ENCODE measurements around the gene CES2.

The CES2 gene

DNA sequence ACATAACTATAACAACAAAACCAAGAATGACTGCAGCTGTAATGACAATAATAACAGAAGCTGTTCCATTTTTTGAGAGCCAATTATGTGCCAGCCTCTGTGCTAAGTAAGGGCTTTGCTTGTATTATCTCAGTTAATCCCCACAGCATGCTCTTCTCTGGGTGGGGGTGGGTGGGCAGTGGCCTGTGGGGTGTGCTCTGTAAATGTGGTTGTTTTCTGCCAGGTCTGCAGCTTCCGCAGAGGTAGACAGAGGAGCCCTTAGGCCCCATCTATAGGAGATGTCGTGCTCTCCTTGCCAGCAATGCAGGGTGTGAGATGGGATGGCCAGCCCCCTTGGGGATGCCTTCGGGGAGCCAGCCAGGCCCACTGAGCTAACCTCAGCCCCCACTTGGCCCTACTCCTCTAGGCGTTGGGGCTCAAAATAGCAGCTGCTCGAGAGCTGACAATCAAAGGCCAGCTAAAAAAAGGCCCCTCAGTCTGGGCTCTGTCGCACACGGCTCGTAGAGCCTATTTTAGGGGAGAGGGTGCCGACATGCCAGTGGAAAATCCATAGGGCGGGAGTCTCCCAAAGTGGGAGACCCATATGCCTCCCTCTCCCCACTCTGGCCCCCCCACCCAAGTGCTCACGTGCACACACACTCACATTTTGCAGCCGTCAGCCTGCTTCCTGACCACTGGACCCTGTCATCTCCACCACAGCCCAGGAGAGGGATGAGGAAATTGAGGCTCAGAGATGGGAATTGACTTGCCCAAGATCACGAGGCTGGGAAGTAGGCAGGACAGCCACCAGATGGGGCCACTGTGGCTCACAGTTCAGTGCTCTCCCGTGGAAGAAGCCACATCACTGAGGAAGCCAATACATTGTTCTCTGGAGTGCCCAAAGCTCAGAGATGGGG is 32.4 kb upstream of the CES2 start:
- DNase-seq (ENCODE audit: low read depth in 1 of 2, low spot score in 1 of 2), result no peak

DNA sequence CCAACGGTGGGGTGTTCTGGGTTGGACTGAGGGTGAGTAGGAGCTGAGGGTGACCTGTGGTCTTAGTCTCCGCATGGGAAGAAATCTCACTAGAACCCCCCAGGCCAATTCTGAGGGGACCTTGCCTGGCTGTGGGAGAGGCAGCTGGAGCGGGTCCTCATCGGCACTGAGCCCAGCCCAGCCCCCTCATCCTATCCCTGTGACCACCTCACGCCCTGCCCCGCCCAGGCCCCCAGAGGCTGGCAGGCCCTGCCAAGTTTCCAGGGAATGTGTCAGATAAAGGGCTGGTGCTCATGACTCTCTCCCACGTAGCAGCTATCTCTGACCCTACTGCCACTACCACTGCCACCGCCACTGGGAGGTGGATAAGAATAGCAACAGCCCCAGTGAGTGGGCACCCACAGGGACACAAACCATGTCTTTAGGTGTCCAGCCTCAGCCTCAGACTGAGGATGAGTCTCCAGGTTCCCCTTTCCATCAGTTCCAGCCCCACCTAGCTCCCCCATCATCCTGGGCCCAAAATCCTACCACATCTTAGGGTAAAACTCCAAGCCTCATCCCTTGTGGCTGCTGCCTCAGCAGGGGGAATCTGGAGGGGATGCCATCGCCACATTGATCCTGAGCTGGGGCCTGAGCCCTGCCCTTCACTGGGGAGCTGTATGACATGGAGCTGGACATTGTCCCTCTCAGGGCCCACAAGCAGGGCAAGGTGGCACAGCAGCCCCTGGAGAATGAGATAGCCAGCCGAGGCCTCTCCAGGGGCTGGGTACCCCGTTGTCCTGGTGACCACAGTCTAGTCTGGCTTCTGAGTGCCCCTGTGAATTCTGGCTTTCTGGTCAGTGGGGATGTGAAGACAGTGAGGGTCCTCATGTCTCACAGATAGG is 31.5 kb upstream of the CES2 start:
- DNase-seq (ENCODE audit: low read depth in 1 of 2, low spot score in 1 of 2), result no peak

DNA sequence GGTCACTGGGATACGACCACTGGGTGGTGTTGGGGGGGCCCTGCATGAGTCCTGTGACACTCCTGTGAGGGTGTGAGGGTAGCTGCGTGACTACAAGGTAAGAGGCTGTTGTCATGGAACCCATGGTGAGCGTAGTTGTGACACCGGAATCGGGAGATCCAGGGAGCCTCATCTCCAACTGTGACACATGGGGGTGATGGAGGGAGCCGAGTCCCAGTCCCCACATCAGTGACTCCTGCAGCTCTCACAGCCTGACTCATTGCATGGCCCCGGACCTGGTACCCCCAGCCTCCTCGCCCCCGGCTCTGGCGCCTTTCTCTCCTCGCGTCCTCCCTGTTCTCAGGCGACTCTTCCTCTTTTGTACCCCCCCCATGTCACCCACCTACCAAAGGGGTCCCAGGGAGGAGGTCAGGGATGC is 30.9 kb upstream of the CES2 start:
- no peak for DNase-seq (ENCODE audit: low read depth in 1 of 2, low spot score in 1 of 2)

DNA sequence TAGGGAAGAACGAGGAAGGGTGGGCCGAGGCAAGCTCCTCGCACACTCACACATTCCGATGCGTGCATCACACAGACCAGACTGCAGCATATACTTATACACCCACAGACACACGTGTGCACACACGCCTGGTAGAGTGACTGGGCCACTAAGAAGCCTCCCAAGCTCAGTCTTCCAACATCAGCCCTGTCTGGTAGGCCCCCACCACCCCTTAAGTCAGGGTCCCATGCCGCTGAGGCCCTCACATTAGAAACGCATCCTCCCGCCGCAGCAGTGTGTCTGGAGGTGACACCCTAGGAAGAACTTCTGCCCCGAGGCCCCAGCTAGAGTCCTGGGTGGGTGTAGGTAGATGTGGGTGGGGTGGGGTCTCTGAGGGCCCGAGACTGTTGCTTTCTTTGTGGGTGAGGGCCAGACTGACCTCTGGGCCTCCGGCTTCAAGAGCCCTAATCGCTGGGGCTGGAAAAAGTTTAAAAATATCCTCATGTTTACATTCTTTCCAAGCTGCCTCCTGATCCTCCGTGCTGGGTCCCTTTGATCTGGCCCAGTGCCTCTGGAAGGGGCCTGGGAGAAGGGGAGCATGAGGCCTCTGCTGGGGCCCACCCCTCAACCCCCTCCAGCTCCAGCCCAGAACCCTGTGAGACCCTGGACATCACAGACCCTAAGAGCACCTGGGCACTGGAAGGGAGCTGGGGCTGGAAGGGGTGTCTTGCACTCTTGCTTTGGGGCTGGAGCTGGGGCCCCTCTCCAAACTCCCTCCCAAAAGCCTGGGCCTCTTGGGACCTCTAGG is 30.3 kb upstream of the CES2 start:
- DNase-seq (ENCODE audit: low read depth in 1 of 2, low spot score in 1 of 2), result no peak

DNA sequence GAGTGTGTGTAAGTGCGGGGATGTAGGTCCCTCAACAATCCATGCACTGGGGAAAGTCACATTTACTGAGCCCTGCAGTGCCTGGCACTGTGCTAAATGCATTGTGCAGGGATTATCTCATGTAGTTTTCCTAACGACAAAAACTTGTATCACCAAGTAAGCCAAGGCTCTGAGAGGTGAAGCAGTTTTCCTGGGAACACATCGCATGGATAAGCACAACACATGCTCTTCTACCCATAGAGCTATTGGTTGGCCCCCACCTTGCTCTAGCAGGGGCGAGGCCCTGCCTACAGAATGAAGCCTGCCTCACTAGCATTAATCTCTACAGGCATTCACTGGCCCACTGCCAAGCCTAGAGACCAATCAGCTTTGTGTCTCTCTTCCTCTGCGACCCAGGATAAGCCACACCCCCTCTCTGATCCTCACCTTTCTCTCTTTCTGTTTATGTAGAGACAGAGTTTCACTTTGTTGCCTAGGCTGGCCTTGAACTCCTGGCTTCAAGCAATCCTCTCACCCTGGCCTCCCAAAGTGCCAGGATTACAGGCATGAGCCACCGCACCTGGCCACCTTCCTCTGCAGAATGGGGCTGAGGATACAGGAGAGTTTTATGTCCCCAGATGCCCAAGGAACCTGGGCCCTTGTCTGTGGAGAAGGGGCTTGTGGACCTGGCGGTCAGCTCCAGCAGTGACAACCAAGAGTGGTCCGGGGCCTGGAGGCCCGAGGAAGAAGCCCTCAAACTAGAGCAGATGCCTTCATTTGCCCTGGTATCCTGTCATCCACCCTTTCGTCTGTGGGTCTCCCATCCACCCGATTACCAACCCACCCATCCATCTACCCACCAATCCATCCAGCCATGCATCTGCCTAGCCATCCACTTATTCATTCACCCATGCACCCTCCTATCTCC is 29.4 kb upstream of the CES2 start:
- no peak for DNase-seq (ENCODE audit: low read depth in 1 of 2, low spot score in 1 of 2)

DNA sequence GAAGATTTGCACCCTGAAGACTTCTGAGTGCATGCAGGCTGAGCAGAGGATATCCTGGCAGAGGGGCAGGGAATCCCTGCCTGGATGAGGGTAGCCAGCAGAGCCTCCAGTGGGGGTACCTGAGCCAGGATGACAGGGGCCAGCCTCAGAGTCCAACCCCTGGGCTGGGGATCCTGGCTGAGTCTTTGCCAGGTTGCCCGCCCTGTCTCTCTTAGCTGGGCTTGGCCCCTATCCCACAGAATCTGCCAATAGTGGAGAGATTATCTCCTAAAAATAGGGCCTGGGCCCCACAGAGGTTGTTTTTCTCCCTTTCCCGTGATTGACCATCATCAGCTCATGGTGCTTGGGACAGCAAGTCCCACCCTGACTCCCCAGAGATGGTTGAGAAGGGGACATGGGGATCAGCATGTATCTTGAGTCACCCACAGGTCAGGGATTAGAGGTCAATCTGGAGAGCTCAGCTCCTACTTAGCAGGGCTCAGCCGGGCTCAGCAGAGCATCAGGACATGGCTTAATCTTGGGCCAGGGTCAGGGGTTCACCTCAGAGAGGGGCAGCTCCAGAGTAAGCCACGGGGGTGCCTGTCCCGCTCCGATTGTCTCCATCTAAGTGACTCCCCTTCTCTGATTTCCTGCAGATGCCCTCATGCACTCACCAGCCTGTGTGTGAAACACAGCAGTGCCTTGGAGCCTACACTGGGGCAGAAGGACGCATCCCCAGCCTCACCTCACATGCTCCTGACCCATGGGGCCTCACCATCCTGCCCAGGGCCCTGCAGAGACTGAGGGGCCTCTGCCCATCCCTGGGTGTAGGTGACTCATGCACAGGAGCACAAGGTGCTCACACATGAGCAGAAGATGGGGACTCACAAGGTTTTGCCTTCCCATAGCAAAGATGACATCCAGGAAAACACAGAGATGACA is 28.1 kb upstream of the CES2 start:
- DNase-seq (ENCODE audit: low read depth in 1 of 2, low spot score in 1 of 2), result no peak

DNA sequence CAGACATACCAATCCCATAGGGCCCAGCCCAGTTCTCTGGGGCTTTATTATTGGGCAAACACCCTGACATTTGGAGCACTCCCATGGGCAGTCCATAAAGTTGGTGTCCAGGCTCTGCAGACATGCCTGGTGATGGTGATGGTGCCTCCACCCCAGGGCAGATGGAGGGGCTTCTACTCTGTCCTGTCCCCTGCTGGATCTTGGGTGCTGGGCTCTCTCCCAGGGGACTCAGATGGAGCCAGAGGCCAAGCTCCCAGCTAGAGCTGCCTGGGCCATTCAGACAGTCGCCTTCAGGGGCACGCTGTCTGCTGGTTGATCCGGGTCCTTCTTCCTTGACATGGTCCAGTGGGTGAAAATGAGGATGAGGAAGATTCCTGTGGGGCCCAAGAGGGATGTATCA is 27.2 kb upstream of the CES2 start:
- DNase-seq (ENCODE audit: low read depth in 1 of 2, low spot score in 1 of 2), result no peak

DNA sequence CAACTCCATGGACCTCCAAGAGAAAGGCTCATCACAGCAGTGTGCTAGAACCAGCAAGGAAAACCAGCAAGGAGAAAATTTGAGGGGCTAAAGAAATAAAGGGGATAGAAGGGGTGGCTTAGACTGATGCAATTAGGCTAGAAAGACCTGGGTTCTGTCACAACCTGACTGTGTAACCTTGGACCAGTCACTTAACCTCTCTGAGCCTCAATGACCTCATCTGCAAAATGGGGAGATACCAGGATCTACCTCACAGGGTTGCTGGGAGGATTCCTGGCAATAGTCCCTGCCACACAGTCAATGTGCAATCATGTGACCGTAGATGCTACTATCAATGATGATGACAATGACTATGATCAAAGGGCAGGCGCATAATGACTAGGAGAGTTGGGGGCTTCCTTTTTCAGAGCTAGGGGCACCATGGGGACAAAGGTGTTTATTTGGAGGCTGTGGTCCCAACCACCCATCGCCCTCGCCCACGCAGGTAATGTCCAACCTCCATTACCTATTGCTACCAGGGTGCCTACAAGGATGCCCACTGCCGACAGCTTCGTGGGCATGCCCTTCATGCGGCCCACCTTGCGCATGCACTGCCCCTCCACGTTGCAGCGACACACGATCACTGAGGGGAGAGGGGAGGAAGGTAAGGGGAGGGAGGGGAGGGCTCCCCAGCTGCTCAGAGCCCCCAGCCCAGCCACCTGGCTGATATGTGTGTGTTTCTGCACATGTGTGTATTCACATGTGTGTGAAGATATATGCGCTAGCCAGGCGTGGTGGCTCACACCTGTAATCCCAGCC is 26.4 kb upstream of the CES2 start:
- DNase-seq (ENCODE audit: low read depth in 1 of 2, low spot score in 1 of 2), result no peak

DNA sequence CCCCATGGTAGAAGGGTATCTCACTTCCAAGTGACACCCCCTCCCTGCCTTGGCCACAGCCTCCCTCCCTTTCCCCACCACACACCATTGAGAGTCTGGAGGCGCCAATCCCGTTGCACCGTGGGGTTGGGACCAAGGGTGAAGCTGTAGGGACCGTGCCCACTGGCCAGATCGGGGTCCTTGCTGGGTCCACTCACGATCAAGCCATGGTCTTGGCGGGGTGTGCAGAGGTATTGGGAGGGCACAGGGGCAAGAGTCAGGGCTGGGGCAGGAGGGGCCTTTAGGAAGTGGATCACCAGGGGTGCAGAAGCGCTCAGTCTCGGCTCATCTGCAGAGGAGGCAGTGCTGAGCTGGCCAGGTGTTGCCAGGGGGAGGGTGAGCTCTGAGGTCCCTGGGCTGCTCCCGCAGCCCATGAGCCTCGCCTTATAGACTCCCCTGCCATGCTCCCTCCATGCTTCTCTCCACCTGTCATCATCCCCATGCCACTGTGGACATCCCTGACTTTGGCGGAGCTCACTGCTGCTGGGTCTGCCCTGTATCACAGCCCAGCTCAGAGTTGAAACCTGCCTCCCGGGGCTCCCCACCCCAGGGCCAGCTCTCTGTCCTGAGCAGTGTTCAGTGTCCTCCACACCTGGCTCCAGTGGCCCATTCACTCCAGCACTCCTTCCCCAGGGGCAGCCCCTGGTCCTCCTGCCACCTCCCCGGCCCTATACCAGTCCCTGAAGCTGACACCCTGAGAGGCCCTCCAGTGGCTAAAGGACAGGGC is 25.0 kb upstream of the CES2 start:
- no peak for DNase-seq (ENCODE audit: low read depth in 1 of 2, low spot score in 1 of 2)

DNA sequence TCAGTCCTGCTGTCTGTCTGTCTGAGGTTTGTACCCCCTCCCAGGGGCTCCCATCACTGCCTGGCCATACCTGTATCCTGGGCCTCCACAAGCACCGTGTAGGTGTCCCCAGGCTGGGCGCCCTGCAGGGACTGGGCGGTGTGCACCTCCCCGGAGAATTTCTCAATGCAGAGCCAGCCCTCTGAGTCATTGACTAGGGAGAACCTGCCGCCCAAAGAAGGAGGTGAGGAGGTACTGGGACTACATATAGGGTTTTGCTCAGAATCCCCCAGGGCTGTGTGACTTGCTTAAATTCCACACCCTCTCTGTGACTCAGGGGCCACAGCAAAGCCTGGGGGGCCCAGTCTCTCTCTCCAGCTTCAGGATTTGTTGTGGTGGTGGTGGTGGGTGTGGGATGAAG is 24.2 kb upstream of the CES2 start:
- DNase-seq (ENCODE audit: low read depth in 1 of 2, low spot score in 1 of 2), result no peak

DNA sequence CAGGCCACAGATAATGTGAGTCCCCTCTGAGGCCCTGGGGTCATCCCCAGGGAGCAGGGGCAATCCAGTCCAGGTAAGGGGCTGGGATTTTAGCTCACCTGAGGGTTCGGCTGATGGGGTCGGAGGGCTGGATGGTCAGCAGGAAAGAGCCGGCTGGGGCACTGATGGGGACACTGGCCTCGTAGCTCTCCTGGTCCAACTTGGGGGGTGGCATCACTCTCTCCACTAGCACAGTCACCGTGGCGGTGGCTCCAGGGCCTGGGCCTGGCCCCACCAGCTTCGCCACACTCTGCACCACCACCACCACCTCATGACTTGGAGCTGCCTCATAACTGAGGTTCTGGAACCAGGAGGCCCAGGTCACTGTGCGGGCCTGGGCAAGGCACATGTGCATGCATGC is 23.5 kb upstream of the CES2 start:
- DNase-seq (ENCODE audit: low read depth in 1 of 2, low spot score in 1 of 2), result no peak

DNA sequence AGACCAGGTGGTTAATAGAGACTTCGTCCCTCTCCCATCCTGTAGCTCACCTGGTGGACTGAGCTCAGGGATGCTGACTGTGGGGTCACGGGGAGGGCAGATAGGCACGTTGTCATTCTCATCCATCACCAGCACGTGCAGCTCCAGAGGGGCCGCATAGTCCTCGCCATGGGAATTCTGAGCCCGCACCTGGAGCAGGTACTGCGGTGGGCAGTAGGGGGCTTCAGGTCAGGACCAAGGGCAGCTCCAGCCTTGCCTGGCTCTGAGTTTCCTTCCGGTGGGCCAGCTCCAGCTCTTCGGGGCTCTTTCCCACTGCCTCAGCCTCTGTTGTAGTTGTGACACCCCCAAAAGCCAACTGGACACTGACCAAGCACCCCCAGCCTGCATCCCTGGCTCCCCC is 22.2 kb upstream of the CES2 start:
- no peak for DNase-seq (ENCODE audit: low read depth in 1 of 2, low spot score in 1 of 2)

DNA sequence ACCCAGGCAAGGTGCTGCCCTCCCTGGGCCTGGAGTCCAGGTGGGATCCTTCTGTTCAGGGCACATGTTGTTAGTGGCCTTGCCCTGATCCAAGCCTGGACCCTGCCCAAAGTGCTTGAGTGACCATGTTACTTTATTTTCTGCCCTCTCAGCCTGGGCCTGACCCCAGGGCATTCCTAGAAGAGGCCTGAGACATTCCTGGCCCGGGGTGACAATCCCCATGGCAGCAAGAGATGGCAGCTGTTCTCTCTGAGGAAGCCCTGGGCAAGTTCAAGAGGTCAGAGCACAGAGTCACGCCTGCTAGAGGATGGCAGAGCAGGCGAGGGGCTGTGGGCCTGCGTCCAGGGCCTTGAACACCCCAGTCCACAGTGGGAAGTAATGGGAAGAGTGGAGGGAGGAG is 21.6 kb upstream of the CES2 start:
- DNase-seq (ENCODE audit: low read depth in 1 of 2, low spot score in 1 of 2), result no peak

DNA sequence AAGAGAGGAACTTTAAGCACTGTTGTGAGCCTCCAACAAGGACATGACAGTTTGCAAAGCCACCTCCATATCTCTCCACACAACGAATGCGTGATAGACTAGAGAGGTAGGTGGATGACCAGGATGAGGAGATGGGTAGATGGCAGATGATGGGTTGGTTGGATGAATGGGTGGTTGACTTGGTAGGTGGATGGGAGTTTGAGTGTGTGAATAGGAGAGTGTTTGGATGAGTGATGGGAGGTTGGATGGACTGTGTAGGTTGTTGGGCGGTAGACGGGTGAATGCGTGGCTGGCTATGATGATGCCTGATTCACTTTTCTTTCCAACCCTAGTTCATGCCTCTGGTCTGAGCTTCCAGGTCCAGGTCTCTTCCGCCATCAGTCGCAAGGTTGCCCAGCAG is 20.8 kb upstream of the CES2 start:
- no peak for DNase-seq (ENCODE audit: low read depth in 1 of 2, low spot score in 1 of 2)

DNA sequence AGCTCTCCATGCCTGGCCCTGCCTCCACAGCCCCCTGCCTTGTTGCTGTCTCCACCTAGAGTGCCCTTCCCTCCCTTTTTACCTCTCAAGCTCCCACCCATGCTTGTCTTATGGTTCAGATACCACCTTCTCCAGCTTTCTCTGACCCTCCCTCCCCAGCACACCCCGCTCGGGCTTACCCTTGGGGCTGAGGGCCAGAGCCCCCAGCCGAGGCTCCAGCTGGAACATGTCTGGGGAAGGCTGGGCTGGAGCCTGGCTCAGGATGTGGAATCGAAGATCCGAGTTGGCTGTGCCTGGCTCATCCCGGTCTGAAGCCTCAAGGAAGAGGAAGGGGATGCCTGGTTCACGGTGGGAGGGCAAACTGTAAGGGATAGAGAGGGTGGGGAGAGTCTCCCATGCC is 20.3 kb upstream of the CES2 start:
- no peak for DNase-seq (ENCODE audit: low read depth in 1 of 2, low spot score in 1 of 2)

DNA sequence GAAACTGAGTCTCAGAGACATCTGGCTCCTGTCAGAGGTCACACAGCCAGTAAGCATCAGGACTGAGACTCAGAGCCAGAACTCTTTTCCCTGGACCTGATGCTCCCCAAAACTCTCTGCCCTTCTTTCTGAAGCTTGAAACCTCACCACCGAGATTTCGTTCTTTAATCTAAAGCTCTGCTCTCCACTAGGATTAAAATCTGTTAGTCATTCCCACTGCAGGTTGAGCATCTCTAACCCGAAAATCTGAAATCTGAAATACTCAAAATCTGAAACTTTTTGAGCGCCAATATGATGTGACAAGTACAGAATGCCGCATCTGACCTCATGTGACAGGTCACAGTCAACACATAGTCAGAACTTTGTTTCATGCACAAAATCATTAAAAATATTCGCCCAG is 18.8 kb upstream of the CES2 start:
- DNase-seq (ENCODE audit: low read depth in 1 of 2, low spot score in 1 of 2), result no peak

DNA sequence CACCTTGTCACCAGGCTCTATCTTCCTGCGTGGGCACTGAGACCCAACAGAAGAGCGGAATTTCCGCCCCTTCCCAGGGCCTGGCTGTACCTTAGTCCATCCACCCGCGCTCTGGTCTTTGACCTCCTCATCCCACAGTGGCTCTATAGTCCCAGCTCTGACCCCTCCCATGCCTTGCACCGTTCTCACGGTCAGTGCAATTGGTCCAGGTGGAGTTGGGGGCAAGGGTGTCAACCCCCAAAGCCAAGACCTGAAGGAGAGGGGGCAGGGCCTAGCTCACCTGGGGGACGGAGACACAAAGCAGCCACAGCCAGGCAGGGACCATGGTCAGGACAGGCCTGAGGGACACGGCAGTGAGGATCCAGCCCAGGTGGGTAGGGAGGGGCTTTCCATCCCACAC is 17.6 kb upstream of the CES2 start:
- DNase-seq (ENCODE audit: low read depth in 1 of 2, low spot score in 1 of 2), result no peak

DNA sequence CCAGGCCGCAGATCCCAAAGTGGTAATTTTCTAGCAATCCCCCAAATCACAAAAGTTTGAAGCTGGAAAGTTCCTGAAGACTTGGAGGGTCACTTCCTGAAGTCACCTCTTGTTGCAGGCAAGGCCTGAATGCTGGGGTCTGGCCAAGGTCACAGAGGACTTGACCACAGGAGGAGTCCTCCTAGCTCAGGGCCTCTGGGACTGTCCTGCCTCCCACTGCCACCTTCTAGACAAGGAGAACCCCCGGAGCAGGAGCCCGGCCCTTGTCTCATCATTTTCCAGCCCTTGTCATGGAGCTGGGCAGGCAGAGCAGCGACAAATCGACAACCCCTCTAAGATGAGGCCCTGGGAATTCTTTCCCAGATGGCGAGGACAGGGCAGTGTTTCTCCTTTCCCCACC is 17.0 kb upstream of the CES2 start:
- DNase-seq (ENCODE audit: low read depth in 1 of 2, low spot score in 1 of 2), result no peak
